Hematopoietic multipotent progenitor cell treated with erythropoietin and hydrocortisone succinate and interleukin-3 and kit ligand, for 6 days (in vitro differentiated cells): Measurements from ENCODE around the gene OGA.

Experiments used
- DNase-seq: peaks from one replicate; pipeline ENCODE4 v3.0.0-alpha.2; 2015

OGA gene

GRCh38 chr10:101773923-101774588, 44.2 kb downstream of the OGA start:
- DNase-seq, result no peak

GRCh38 chr10:101772895-101773761, 45.1 kb downstream of the OGA start:
- DNase-seq, result no peak

GRCh38 chr10:101772017-101772894, 46.0 kb downstream of the OGA start:
- DNase-seq, result no peak

GRCh38 chr10:101771380-101771779, 46.9 kb downstream of the OGA start:
- DNase-seq, result no peak

GRCh38 chr10:101770331-101771215, 47.7 kb downstream of the OGA start:
- DNase-seq, result no peak

GRCh38 chr10:101769541-101770180, 48.6 kb downstream of the OGA start:
- DNase-seq, result no peak

- DNase-seq, result no peak
These were observed 49.5 kb downstream of the OGA start for GRCh38 chr10:101768791-101769170.

- no peak for DNase-seq
These were observed 50.1 kb downstream of the OGA start for GRCh38 chr10:101767966-101768790.

- peak; percentile 48 for DNase-seq
These were observed 50.7 kb downstream of the OGA start for GRCh38 chr10:101767600-101767945.

GRCh38 chr10:101766753-101767599, 51.3 kb downstream of the OGA start:
- no peak for DNase-seq

GRCh38 chr10:101766306-101766705, 51.9 kb downstream of the OGA start:
- no peak for DNase-seq

GRCh38 chr10:101763141-101763846, 55.0 kb downstream of the OGA start:
- DNase-seq, result no peak

GRCh38 chr10:101762736-101763135, 55.5 kb downstream of the OGA start:
- no peak for DNase-seq

GRCh38 chr10:101761226-101761625, 57.0 kb downstream of the OGA start:
- no peak for DNase-seq

- no peak for DNase-seq
These were observed 57.7 kb downstream of the OGA start for GRCh38 chr10:101760510-101760909.

- DNase-seq, result no peak
These were observed 58.7 kb downstream of the OGA start for GRCh38 chr10:101759309-101760247.

- DNase-seq, result no peak
These were observed 59.4 kb downstream of the OGA start for GRCh38 chr10:101758858-101759257.

- no peak for DNase-seq
These were observed 66.0 kb downstream of the OGA start for GRCh38 chr10:101752241-101752640.
